Stimulated activated CD4-positive, alpha-beta T cell treated with anti-CD3 and anti-CD28 coated beads, Interleukin-15, amount 100 ng/mL, for 1 hour (primary cell): ENCODE data around the gene PCNX2.
"Not testable (repeated sequence)": the region's sequence is repeated elsewhere in the genome, so short reads cannot be mapped to it uniquely, and the experiment has no call there.

Experiments
- DNase-seq, 2 donors: peaks; one replicate each; pipeline ENCODE4 v3.0.0-alpha.2; 2020; ENCODE audit warnings: low read depth in 1 of 2, low spot score in 1 of 2

Gene PCNX2

GRCh38 chr1:233227930-233228465 lies 67.5 kb downstream of the PCNX2 start:
- no peak for DNase-seq

DNA sequence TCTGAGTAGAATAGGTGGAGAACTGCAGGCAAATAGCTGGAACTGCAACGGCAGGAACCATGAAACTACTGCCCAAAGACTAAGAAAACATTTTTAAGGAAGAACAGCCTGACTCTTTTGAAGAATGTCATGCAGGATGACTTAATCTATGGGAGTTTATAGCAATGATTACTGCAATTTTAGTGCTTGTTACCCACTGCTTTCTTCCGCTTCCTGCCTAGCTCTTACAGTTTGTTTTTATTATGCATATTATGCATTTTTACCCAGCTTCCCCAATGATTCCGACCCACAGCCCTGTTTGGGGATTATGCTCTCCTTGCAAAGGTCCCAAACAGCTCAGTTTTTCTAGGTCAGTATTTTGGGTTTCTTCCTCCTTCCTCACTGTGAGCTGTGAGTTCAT lies 71.2 kb downstream of the PCNX2 start:
- DNase-seq = no peak

- DNase-seq = no peak
Measured at GRCh38 chr1:233217832-233218231, 77.7 kb downstream of the PCNX2 start.

- no peak for DNase-seq
Measured at GRCh38 chr1:233216009-233216408, 79.5 kb downstream of the PCNX2 start.

DNA sequence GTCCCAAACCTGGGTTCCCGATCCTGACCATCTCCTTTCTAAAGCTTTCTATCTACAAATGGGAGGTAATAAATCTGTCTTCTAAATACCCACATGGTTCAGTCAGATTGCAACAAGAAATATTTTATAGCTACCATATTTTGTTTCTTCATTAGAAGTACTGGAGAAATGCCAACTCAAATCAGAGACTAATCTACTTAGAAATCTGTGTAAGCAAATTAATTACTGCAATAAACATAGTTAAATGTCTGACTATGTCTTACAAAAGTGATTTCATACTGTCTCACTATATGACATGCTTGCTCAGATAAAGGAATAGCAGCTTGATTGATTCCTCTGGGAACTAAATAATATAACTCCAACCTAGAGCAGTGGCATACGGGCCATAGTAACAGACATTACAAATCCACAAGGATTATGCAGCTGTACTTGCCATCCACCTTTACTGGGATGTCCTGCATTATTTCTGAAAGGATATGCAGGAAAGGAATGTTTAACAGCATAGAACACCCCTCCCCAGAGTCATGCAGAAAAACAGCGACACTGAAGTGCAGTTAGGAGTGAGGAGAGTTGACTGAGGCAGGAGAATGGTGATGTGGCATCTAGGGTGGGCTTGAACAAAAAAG lies 80.3 kb downstream of the PCNX2 start:
- DNase-seq = no peak

- DNase-seq = no peak
Measured at GRCh38 chr1:233211595-233211994, 83.9 kb downstream of the PCNX2 start.

- DNase-seq = no peak
Measured at GRCh38 chr1:233211106-233211505, 84.4 kb downstream of the PCNX2 start.

GRCh38 chr1:233209481-233209880 lies 86.0 kb downstream of the PCNX2 start:
- no peak for DNase-seq

DNA sequence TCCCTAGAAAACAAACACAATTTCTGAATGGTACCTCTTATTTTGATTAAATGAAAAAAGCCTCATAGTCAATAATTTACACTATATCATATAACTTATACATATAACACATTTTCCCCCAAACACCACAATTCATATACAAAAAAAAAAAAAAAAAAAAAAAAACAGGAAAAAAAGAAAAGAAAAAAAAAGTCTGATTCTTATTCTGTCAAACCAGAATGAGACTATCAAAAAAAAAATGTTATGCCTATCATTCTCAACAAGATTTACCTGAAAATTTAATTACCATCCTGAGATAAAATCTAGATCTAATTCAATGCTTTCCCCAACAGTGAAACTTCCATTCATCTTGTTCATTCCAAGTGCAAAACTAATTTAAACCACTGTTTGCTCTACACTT lies 86.8 kb downstream of the PCNX2 start:
- no peak for DNase-seq

GRCh38 chr1:233197940-233198339 lies 97.6 kb downstream of the PCNX2 start:
- no peak for DNase-seq

GRCh38 chr1:233193741-233194140 lies 101.8 kb downstream of the PCNX2 start:
- DNase-seq = no peak

DNA sequence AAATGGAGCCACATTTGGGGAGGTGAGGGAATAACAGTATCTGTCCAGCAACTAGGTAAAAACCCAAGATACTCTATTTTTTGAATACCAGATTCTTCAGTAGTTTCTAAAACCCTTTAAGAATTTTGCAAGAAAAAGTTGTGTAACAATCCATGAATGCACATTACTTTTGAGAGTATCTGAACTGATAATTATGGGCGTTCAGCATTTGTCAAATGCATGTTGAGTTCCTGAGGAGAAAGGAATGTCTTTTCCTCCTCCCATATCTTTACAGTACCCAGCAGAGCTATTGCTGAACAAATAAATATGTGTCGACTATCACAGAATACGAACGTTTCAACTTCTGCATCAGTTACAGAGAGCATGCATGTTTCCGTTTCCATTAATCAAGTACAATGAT lies 104.5 kb downstream of the PCNX2 start:
- no peak for DNase-seq

- DNase-seq = no peak
Measured at GRCh38 chr1:233189526-233189925, 106.0 kb downstream of the PCNX2 start.

DNA sequence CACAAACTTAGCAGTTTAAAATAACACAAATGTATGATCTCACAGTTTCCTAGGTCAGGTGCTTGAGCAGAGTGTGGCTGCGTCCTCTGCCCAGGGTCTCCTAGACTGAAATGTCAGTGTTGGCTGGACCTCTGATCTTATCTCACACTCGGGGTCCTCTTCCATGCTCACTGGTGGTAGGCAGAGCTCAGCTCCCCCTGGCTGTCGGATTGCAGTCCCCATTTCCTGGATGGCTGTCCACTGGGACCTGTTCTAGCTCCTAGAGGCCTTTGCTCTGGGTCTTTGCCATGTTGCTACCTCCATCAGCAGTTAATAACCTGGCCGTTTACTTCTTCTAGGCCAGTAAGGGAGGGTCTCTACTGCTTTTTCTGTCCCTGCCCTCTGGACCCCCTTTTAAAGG lies 107.5 kb downstream of the PCNX2 start:
- no peak for DNase-seq

DNA sequence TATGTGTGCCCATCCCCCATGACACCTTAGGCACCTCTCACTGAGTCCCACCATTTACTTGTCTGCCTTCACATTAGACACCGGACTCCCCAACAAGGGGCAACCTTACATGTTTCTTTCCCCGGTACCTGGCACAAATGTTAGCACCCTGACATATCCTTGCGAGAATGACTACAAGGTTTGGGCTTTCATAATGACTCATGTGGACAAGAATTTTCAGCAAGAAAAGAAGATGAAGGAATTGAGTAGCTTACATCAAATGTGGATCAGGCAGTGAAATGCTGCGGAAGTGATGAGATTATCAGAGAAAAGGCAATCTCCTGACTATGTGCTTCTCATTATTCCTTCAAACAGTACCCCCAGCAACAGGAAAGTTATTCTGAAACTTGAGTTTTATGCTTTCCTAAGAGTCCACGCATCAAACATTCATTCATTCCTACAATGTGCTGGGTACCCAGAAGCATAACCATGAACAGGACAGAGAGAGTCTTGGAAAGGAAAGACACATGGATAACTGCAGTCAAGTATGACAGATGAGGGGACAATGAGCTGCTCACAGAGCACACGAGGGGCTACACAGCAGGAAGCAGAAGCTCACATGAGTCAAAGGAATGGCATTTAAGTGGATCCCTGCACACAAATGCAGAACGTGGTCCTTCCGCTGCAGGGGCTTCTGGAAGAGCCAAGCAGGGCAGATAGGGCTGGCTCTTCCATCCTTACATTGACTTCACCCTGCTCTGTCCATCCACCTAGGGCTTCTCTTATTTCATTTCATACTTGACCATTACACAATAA lies 112.1 kb downstream of the PCNX2 start:
- DNase-seq = no peak

GRCh38 chr1:233182587-233182986 lies 112.9 kb downstream of the PCNX2 start:
- no peak for DNase-seq

- DNase-seq = no peak
Measured at GRCh38 chr1:233180641-233181364, 114.7 kb downstream of the PCNX2 start.

DNA sequence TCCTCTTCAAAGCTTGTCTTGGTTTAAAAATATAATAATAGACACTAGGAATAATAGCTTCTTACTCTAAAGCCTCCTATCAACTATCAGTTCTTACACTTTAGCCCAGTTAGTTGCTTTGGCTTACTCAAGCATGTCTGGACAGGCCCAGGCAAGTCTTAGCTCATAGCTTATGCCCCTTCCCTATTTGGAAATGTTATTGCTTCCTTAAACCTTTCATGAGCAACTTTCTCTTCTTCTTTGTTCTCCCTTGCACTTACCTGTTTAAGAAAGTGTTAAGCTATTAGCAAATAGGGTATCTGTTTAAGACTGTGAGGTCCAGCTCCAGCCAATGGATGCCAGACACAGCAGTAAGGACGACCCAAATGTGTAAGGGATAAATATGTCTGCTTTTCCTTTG lies 115.9 kb downstream of the PCNX2 start:
- not testable (repeated sequence) for DNase-seq

GRCh38 chr1:233172201-233172600 lies 123.3 kb downstream of the PCNX2 start:
- no peak for DNase-seq

GRCh38 chr1:233170741-233171140 lies 124.8 kb downstream of the PCNX2 start:
- DNase-seq = no peak

DNA sequence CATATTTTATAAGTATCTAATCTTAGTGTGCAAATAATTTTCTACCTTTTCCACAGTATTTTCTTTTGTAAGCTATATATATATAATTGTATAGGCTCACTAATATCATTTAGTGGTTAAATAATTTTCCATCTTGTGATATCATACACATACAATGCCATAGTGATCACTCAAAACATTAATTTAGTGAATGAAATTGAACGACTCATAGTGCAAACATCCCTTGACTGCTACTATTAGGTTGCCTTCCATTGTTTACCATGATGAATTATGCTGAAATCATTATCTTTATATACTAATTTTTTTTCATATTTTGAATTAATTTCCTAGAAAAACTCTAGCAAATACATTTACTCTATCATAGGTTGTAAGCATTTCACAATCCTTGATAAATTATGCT lies 127.1 kb downstream of the PCNX2 start:
- DNase-seq = no peak

DNA sequence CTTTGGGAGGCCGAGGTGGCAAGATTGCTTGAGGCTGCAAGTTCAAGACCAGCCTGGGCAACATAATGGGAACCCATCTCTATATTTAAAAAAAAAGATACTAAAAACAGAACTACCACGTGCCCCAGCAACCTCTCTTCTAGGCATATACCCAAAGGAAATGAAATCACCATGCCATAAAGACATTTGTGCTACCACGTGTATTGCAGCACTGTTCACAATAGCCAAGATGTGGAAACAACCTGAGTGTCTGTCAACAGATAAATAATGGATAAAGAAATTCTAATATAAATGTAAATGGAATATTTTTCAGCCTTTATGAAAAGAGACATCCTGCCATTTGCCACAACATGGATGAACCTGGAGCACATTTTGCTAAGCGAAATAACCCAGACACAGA lies 128.6 kb downstream of the PCNX2 start:
- no peak for DNase-seq
